ENCODE data around the gene PGA5. TPM values are rescaled to one million over a fixed set of nuclear protein-coding genes. Genes with fewer than 3 reads are reported as not detected.

Gene PGA5
- total RNA-seq, 2 donors from 2014 or later, result not detected

DNA sequence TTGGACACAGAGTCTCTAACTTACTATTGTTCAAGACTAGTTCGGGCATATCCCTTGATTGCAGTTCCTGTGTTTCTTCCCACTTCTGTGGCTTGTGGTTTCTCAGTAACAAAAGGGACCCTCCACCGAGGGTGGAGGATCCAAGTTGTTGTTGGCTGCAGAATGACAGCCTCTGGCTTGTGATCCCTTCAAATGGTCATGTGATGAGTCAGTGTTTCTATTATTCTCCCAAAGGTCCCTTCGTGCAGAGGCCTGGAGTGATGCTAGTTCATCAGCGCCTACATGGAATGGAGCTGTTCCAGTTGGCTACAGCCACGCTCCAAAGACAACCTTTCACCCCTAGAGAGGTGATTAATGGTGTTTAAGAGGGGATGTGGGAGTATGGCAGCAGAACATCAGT, 56.8 kb downstream of the PGA5 start:
- H3K9me3 ChIP-seq, result no peaks in the 10 kb centered on the region
- no peak overlapping the region for H3K27ac ChIP-seq
- no peak overlapping the region for H3K4me3 ChIP-seq
- TF ChIP-seq, protein P1, sequence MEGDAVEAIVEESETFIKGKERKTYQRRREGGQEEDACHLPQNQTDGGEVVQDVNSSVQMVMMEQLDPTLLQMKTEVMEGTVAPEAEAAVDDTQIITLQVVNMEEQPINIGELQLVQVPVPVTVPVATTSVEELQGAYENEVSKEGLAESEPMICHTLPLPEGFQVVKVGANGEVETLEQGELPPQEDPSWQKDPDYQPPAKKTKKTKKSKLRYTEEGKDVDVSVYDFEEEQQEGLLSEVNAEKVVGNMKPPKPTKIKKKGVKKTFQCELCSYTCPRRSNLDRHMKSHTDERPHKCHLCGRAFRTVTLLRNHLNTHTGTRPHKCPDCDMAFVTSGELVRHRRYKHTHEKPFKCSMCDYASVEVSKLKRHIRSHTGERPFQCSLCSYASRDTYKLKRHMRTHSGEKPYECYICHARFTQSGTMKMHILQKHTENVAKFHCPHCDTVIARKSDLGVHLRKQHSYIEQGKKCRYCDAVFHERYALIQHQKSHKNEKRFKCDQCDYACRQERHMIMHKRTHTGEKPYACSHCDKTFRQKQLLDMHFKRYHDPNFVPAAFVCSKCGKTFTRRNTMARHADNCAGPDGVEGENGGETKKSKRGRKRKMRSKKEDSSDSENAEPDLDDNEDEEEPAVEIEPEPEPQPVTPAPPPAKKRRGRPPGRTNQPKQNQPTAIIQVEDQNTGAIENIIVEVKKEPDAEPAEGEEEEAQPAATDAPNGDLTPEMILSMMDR (IDR thresholded peaks at IDR 0.05), result no peak
- DNase-seq, result no peak
- peaks cover 11% of the 10 kb centered on the region for H3K4me1 ChIP-seq
- H3K36me3 ChIP-seq, result peaks cover 16% of the 10 kb centered on the region
- intact Hi-C loops (cut with DNase I), result no loop called here
- no peak overlapping the region for H3K9ac ChIP-seq (ENCODE audit: low read depth in 2 of 2, low read length in 2 of 2)
- H3K27me3 ChIP-seq, result peaks cover 20% of the 10 kb centered on the region

DNA sequence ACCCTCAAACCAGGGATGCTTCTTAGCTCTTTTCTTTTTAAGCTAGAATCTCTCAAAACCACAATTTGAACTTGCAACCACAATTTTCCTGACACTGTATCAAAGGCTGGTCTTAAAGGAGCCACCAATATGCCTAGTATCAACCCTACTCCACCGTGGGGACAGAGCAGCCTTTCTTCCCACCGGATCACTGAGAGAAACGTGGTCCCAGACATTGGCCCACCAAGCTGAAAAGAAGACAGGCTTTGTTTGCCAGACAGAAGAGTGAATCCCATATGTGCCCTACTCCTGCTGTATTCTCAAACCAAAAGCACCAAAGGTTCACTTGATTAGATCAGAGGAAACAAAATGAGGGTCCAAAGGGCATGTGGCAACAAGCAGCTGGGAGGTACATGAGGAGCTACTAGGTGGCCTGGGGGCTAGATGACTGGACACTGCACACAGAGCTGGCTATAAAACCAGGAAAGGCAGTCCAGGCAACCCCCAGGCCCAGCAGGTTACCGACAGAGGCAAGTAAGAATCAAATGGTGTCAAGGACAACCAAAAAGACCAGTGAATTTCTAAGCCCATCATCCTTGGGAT, 57.8 kb downstream of the PGA5 start:
- peaks cover 18% of the 10 kb centered on the region for H3K27me3 ChIP-seq
- H3K4me3 ChIP-seq, result no peak overlapping the region
- no peak overlapping the region for H3K27ac ChIP-seq
- no peaks in the 10 kb centered on the region for H3K9me3 ChIP-seq
- TF ChIP-seq, protein P1 (IDR thresholded peaks at IDR 0.05), result no peak
- H3K9ac ChIP-seq (ENCODE audit: low read depth in 2 of 2, low read length in 2 of 2), result no peak overlapping the region
- peaks cover 18% of the 10 kb centered on the region for H3K36me3 ChIP-seq
- DNase-seq, result no peak
- intact Hi-C loops (cut with DNase I), result no loop called here
- peaks cover 11% of the 10 kb centered on the region for H3K4me1 ChIP-seq

Other genes starting within 250 kb of the PGA5 start
- gene CD5, start 138.7 kb upstream of the PGA5 start, total RNA-seq, result 1 to 10 TPM; 2.1 to 2.4 TPM
- gene VPS37C, start 79.7 kb upstream of the PGA5 start, total RNA-seq, result 10 to 100 TPM; 26.8 to 35.4 TPM
- gene PGA3, start 37.7 kb upstream of the PGA5 start, total RNA-seq, result under 1 TPM in 1 of 2 donors, not detected in 1; 0.35 TPM
- gene PGA4, start 18.8 kb upstream of the PGA5 start, total RNA-seq, result not detected
- under 1 TPM; 0.37 to 0.58 TPM for gene VWCE, start 54.1 kb downstream of the PGA5 start, total RNA-seq
- gene DDB1, start 91.9 kb downstream of the PGA5 start, total RNA-seq, result 100 to 1,000 TPM; 154 to 189 TPM
- 10 to 100 TPM; 50.0 to 81.3 TPM for gene TKFC, start 92.1 kb downstream of the PGA5 start, total RNA-seq
- 10 to 100 TPM; 64.2 to 88.5 TPM for gene CYB561A3, start 120.7 kb downstream of the PGA5 start, total RNA-seq
- 10 to 100 TPM; 27.4 to 37.7 TPM for gene TMEM138, start 121.2 kb downstream of the PGA5 start, total RNA-seq
- 10 to 100 TPM in 1 of 2 donors, 1 to 10 TPM in 1; 9.0 to 10.3 TPM for gene TMEM216, start 151.4 kb downstream of the PGA5 start, total RNA-seq
- gene CPSF7, start 188.8 kb downstream of the PGA5 start, total RNA-seq, result 10 to 100 TPM; 56.2 to 65.8 TPM
- gene SDHAF2, start 188.9 kb downstream of the PGA5 start, total RNA-seq, result 10 to 100 TPM; 38.3 to 38.5 TPM